HG03139 (cell line): ENCODE results near the gene KLRF2.
"Not testable (repeated sequence)": the region's sequence is repeated elsewhere in the genome, so short reads cannot be mapped to it uniquely, and the experiment has no call there.

Experiments used
- ATAC-seq: cut with Tn5 transposase; IDR thresholded peaks from one replicate; pipeline ENCODE4 v1.9.1; 2021; ENCODE audit not compliant: unreplicated experiment

Gene KLRF2

GRCh38 chr12:9881246-9881645, at the start of gene KLRF2:
Gene KLRF2 (plus strand): TSS chr12:9881489. CDS start chr12:9881596, 107 bp downstream.
- no peak for ATAC-seq

GRCh38 chr12:9831720-9832119, 49.6 kb upstream of the KLRF2 start:
- ATAC-seq: no peak

GRCh38 chr12:9843407-9843806, 37.9 kb upstream of the KLRF2 start:
- no peak for ATAC-seq

- no peak for ATAC-seq
Measured at GRCh38 chr12:9848899-9849298, 32.4 kb upstream of the KLRF2 start.

- no peak for ATAC-seq
Measured at GRCh38 chr12:9851050-9851449, 30.2 kb upstream of the KLRF2 start.

GRCh38 chr12:9851927-9852326, 29.4 kb upstream of the KLRF2 start:
- ATAC-seq: no peak

GRCh38 chr12:9856151-9856550, 25.1 kb upstream of the KLRF2 start:
- no peak for ATAC-seq

- no peak for ATAC-seq
Measured at GRCh38 chr12:9856894-9857293, 24.4 kb upstream of the KLRF2 start.

GRCh38 chr12:9858135-9858534, 23.2 kb upstream of the KLRF2 start:
- no peak for ATAC-seq

- ATAC-seq: no peak
Measured at GRCh38 chr12:9864913-9865675, 16.2 kb upstream of the KLRF2 start.

GRCh38 chr12:9866860-9867269, 14.4 kb upstream of the KLRF2 start:
- ATAC-seq: no peak

GRCh38 chr12:9867531-9867930, 13.8 kb upstream of the KLRF2 start:
- ATAC-seq: no peak

- ATAC-seq: no peak
Measured at GRCh38 chr12:9868311-9868801, 12.9 kb upstream of the KLRF2 start.

GRCh38 chr12:9868951-9869306, 12.4 kb upstream of the KLRF2 start:
- ATAC-seq: no peak

- no peak for ATAC-seq
Measured at GRCh38 chr12:9869307-9870161, 11.8 kb upstream of the KLRF2 start, which contains the start of gene CLEC2B. Gene CLEC2B (minus strand): TSS chr12:9869354.

- ATAC-seq: no peak
Measured at GRCh38 chr12:9870286-9870866, 10.9 kb upstream of the KLRF2 start.

GRCh38 chr12:9872162-9872561, 9.1 kb upstream of the KLRF2 start:
- ATAC-seq: no peak

- no peak for ATAC-seq
Measured at GRCh38 chr12:9872742-9873141, 8.5 kb upstream of the KLRF2 start.

GRCh38 chr12:9876120-9876519, 5.2 kb upstream of the KLRF2 start:
- not testable (repeated sequence) for ATAC-seq

GRCh38 chr12:9880532-9881078, 684 bp upstream of the KLRF2 start:
- ATAC-seq: no peak

- ATAC-seq: no peak
Measured at GRCh38 chr12:9881988-9882387, 699 bp downstream of the KLRF2 start.
